Measurements from ENCODE around the gene ZNF384. TPM values are rescaled to one million over a fixed set of nuclear protein-coding genes. Genes with fewer than 3 reads are reported as not detected.

ZNF384 gene
- total RNA-seq, 1 donor = 19.4 TPM

DNA sequence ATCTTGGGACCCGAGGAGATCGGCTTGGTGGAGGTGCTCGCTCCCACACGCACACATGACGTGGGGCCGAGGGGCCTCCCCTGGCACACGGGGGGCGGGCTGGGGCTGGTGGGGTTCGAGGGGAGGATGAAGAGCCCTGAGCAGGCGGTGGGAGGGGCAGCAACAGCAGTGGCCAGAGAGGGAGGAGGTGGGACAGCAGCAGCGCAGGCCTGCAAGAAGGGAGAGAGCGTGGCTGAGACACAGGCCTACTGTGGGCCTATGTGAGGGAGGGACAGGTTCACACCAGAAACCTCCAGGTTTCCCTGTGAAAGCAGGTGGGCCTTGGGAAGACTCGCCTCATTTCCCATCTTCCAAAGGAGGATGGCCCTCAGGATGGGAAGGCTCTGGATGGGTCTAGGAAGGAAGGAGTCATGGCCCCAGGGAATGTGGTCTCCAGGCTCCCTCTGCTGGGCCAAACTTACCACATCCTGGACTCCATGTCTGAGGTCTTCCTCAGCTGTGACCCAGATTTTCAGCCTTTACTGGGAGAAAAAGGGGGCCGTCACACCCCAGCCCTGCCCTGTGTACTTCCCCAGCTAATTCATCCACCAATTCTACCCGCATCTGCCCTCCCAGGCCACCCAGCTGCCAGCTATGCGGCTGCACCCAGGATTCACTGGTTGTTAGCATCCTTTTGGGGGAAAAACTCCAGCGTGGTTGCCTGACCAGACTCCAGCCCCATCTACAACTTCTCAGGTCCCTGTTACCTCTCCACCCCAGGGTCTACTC lies 8.6 kb upstream of the ZNF384 start:
- H3K4me3 ChIP-seq (ENCODE audit: low read depth, low read length) = no peak overlapping the region
- DNase-seq (ENCODE audit: low read depth) = peak; percentile 59
- TF ChIP-seq CTCF (IDR thresholded peaks at IDR 0.05; ENCODE audit: insufficient read depth, low read depth, low read length) = peak; percentile 68

GRCh38 chr12:6696690-6697583 lies 7.8 kb upstream of the ZNF384 start:
- DNase-seq (ENCODE audit: low read depth) = no peak
- H3K4me3 ChIP-seq (ENCODE audit: low read depth, low read length) = no peak overlapping the region
- TF ChIP-seq CTCF (IDR thresholded peaks at IDR 0.05; ENCODE audit: insufficient read depth, low read depth, low read length) = no peak

DNA sequence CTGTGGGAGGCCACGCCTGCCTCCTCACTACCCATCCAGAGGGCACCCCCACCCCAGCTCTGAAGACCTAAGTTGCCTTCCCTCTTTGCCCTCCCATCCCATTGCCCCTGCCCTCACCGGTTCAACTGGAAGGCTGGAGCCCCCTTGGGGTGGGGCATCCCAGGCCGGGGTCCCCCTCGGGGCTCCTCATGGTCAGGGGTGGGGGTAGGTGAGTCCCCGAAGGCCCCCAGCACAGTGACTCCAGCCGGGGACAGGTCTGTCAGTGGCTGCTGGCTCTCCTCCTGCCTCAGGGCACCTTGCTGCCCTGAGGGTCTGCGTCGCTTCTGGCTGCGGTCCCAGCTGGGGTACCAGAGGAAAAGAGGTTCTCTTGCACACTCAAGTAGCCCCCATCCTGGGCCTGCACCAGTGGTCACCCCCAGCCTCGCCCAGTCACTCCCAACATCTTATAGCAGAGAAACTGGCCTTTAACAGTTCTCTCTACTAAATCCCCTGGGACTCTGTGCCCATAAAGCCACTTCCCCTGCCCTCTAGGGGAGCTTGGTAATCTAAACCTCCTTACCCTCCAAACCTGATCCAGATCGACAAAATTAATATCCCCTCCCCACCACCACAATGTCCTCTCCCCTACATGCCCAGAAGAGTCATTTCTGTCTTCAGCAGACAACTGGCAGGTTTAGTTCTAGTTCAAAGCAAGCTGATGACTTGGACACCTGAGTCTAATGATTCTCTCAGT lies 6.3 kb upstream of the ZNF384 start:
- no peak overlapping the region for H3K4me3 ChIP-seq (ENCODE audit: low read depth, low read length)
- TF ChIP-seq CTCF (IDR thresholded peaks at IDR 0.05; ENCODE audit: insufficient read depth, low read depth, low read length) = no peak
- no peak for DNase-seq (ENCODE audit: low read depth)

GRCh38 chr12:6694701-6695100 lies 5.5 kb upstream of the ZNF384 start:
- no peak overlapping the region for H3K4me3 ChIP-seq (ENCODE audit: low read depth, low read length)
- TF ChIP-seq CTCF (IDR thresholded peaks at IDR 0.05; ENCODE audit: insufficient read depth, low read depth, low read length) = no peak
- no peak for DNase-seq (ENCODE audit: low read depth)

- TF ChIP-seq CTCF (IDR thresholded peaks at IDR 0.05; ENCODE audit: insufficient read depth, low read depth, low read length) = no peak
- H3K4me3 ChIP-seq (ENCODE audit: low read depth, low read length) = no peak overlapping the region
- no peak for DNase-seq (ENCODE audit: low read depth)
Measured at GRCh38 chr12:6693832-6694355, 4.7 kb upstream of the ZNF384 start.

DNA sequence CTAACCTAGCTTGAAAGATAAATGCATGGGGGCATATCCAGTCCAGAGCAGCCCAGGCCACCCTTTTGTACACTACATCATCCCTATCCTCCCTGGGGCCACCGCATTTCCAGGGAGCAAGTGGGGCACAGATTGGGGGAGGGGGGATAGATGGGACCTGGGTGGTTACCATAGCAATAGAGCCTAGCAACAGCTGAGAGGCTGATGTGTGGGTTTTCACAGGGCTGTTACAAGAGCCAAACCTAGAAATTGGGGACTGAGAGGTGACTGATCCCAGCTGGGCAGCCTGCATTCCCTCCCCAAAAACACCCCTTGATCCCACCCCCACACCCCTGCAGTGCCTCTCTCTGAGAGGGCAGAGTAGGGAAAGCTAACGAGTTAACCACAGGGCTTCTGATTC lies 3.7 kb upstream of the ZNF384 start:
- no peak for DNase-seq (ENCODE audit: low read depth)
- TF ChIP-seq CTCF (IDR thresholded peaks at IDR 0.05; ENCODE audit: insufficient read depth, low read depth, low read length) = no peak

More for the DNA sequence above, 3.7 kb upstream of the ZNF384 start:
- H3K4me3 ChIP-seq (ENCODE audit: low read depth, low read length) = no peak overlapping the region
